ENCODE data around the gene MAPK8.
A peak's percentile ranks its signal among the peaks of the same experiment; 100 is the strongest.

MAPK8 gene

DNA sequence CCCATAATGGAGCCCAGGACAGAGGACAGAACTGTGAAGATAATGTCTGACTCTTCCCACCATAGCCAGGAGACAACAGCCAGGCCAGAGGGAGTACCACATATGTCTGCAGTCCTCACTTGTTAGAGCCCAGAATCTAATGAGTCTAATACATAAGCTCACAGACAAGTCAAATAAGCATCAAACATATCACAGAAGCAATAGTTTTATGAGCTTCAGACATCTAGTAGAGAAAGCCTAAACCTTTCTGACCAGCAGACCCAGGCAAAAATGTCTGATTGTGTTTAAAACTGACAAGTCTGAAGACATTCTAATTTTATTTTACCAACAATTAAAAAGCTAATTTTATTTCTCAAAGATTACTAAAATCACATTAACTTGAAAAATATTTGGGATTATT is 75.5 kb downstream of the MAPK8 start:
- Histone ChIP-seq H3K4me1 (ENCODE audit: control insufficient read depth, insufficient read depth, low read length) (peaks cover 3% of the 10 kb centered on the region; the same call in 1 of the 2 replicates), H3K9me3 (ENCODE audit: control insufficient read depth, insufficient read depth, low read depth, low read length) (no peaks in the 10 kb centered on the region), H3K27ac (ENCODE audit: extremely low read depth, low read depth, low read length) (no peak overlapping the region), H3K36me3 (ENCODE audit: control insufficient read depth in 2 of 2, insufficient read depth in 1 of 2, low read length in 2 of 2) (no peaks in the 10 kb centered on the region), H3K4me3 (ENCODE audit: low read depth, low read length) (no peak overlapping the region)
- TF ChIP-seq SETDB1 (IDR thresholded peaks at IDR 0.05; ENCODE audit: insufficient read length, low read length) = peak; percentile 91
- peak; percentile 89 for TF ChIP-seq TRIM28 (IDR thresholded peaks at IDR 0.05; ENCODE audit: borderline replicate concordance, low read length)
- no peak for TF ChIP-seq ZNF184 (tag by site-specific recombination; IDR thresholded peaks at IDR 0.05)
- ChIA-PET CTCF (interaction anchor here (0.6 to 3.7 kb wide), 9 partner anchors 11 to 274 kb away, joined by 3 to 25 read pairs (median 5); no protein-coding TSS in a partner anchor), POLR2A (no interaction called here)

- TF ChIP-seq ZNF394 (tag by site-specific recombination; IDR thresholded peaks at IDR 0.05; ENCODE audit: borderline replicate concordance) = no peak
- TF ChIP-seq, protein P1, sequence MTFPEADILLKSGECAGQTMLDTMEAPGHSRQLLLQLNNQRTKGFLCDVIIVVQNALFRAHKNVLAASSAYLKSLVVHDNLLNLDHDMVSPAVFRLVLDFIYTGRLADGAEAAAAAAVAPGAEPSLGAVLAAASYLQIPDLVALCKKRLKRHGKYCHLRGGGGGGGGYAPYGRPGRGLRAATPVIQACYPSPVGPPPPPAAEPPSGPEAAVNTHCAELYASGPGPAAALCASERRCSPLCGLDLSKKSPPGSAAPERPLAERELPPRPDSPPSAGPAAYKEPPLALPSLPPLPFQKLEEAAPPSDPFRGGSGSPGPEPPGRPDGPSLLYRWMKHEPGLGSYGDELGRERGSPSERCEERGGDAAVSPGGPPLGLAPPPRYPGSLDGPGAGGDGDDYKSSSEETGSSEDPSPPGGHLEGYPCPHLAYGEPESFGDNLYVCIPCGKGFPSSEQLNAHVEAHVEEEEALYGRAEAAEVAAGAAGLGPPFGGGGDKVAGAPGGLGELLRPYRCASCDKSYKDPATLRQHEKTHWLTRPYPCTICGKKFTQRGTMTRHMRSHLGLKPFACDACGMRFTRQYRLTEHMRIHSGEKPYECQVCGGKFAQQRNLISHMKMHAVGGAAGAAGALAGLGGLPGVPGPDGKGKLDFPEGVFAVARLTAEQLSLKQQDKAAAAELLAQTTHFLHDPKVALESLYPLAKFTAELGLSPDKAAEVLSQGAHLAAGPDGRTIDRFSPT (tag by site-specific recombination; IDR thresholded peaks at IDR 0.05) = no peak
- TF ChIP-seq, protein P2, sequence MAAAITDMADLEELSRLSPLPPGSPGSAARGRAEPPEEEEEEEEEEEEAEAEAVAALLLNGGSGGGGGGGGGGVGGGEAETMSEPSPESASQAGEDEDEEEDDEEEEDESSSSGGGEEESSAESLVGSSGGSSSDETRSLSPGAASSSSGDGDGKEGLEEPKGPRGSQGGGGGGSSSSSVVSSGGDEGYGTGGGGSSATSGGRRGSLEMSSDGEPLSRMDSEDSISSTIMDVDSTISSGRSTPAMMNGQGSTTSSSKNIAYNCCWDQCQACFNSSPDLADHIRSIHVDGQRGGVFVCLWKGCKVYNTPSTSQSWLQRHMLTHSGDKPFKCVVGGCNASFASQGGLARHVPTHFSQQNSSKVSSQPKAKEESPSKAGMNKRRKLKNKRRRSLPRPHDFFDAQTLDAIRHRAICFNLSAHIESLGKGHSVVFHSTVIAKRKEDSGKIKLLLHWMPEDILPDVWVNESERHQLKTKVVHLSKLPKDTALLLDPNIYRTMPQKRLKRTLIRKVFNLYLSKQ (tag by site-specific recombination; IDR thresholded peaks at IDR 0.05; ENCODE audit: borderline replicate concordance) = no peak
- TF ChIP-seq ZNF133 (tag by site-specific recombination; IDR thresholded peaks at IDR 0.05) = no peak
- TF ChIP-seq ZNF626 (tag by site-specific recombination; IDR thresholded peaks at IDR 0.05) = no peak
- no peak for TF ChIP-seq ZNF549 (tag by site-specific recombination; IDR thresholded peaks at IDR 0.05)
- no peak for TF ChIP-seq ZNF596 (tag by site-specific recombination; IDR thresholded peaks at IDR 0.05)
- TF ChIP-seq, protein P3, sequence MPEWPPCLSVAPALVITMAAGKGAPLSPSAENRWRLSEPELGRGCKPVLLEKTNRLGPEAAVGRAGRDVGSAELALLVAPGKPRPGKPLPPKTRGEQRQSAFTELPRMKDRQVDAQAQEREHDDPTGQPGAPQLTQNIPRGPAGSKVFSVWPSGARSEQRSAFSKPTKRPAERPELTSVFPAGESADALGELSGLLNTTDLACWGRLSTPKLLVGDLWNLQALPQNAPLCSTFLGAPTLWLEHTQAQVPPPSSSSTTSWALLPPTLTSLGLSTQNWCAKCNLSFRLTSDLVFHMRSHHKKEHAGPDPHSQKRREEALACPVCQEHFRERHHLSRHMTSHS (tag by site-specific recombination; IDR thresholded peaks at IDR 0.05) = no peak
- ChIA-PET POLR2A (no interaction called here), CTCF (interaction anchor here (0.6 to 3.7 kb wide), 5 partner anchors 17 to 297 kb away, joined by 3 to 25 read pairs (median 4); no protein-coding TSS in a partner anchor)
- H3K9me3 ChIP-seq (ENCODE audit: control insufficient read depth, insufficient read depth, low read depth, low read length) = no peaks in the 10 kb centered on the region
- H3K27ac ChIP-seq (ENCODE audit: extremely low read depth, low read depth, low read length) = no peak overlapping the region
- no peak overlapping the region for H3K4me3 ChIP-seq (ENCODE audit: low read depth, low read length)
- peaks cover 3% of the 10 kb centered on the region; the same call in 1 of the 2 replicates for H3K4me1 ChIP-seq (ENCODE audit: control insufficient read depth, insufficient read depth, low read length)
- no peaks in the 10 kb centered on the region for H3K36me3 ChIP-seq (ENCODE audit: control insufficient read depth in 2 of 2, insufficient read depth in 1 of 2, low read length in 2 of 2)
Observed at GRCh38 chr10:48382982-48383381, 76.5 kb downstream of the MAPK8 start.

DNA sequence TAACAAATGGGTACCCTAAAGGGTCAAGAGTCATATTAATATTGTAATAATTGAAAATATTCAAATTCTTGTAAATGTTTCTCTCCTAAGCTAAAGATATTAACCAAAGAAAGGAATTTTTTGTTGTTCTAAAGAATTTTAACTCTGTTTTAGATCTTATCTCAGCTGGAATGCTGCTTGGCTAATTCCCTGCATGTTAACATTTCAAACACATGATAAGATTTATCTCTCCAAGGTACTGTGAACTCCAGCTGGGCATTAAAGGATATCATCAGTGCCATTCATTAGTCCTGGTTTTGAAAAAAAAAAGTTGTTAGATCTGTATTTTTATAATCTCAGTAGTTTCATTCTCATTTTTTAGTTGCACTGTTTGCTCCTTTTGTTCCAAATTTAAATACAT is 76.9 kb downstream of the MAPK8 start:
- CTCF ChIA-PET = interaction anchor here (0.7 to 3.7 kb wide), 6 partner anchors 10 to 142 kb away, joined by 3 to 25 read pairs (median 4); no protein-coding TSS in a partner anchor

More for the DNA sequence above, 76.9 kb downstream of the MAPK8 start:
- Histone ChIP-seq H3K27ac (ENCODE audit: extremely low read depth, low read depth, low read length) (no peak overlapping the region), H3K4me1 (ENCODE audit: control insufficient read depth, insufficient read depth, low read length) (peaks cover 3% of the 10 kb centered on the region; the same call in 1 of the 2 replicates), H3K4me3 (ENCODE audit: low read depth, low read length) (no peak overlapping the region), H3K36me3 (ENCODE audit: control insufficient read depth in 2 of 2, insufficient read depth in 1 of 2, low read length in 2 of 2) (no peaks in the 10 kb centered on the region), H3K9me3 (ENCODE audit: control insufficient read depth, insufficient read depth, low read depth, low read length) (no peaks in the 10 kb centered on the region)
- POLR2A ChIA-PET = no interaction called here
- no peak for TF ChIP-seq ZNF664 (tag by site-specific recombination; IDR thresholded peaks at IDR 0.05)
- TF ChIP-seq ZNF248 (tag by site-specific recombination; IDR thresholded peaks at IDR 0.05) = no peak
- no peak for TF ChIP-seq ZNF530 (tag by site-specific recombination; IDR thresholded peaks at IDR 0.05; ENCODE audit: low read depth)
- no peak for TF ChIP-seq ZNF510 (tag by site-specific recombination; IDR thresholded peaks at IDR 0.05; ENCODE audit: insufficient replicate concordance)
- TF ChIP-seq, protein P4, sequence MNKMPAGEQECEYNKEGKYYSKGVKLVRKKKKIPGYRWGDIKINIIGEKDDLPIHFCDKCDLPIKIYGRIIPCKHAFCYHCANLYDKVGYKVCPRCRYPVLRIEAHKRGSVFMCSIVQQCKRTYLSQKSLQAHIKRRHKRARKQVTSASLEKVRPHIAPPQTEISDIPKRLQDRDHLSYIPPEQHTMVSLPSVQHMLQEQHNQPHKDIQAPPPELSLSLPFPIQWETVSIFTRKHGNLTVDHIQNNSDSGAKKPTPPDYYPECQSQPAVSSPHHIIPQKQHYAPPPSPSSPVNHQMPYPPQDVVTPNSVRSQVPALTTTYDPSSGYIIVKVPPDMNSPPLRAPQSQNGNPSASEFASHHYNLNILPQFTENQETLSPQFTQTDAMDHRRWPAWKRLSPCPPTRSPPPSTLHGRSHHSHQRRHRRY (tag by site-specific recombination; IDR thresholded peaks at IDR 0.05) = no peak
- no peak for TF ChIP-seq ZNF501 (tag by site-specific recombination; IDR thresholded peaks at IDR 0.05)
- no peak for TF ChIP-seq ZNF394 (tag by site-specific recombination; IDR thresholded peaks at IDR 0.05; ENCODE audit: borderline replicate concordance)
- TF ChIP-seq, protein P5, sequence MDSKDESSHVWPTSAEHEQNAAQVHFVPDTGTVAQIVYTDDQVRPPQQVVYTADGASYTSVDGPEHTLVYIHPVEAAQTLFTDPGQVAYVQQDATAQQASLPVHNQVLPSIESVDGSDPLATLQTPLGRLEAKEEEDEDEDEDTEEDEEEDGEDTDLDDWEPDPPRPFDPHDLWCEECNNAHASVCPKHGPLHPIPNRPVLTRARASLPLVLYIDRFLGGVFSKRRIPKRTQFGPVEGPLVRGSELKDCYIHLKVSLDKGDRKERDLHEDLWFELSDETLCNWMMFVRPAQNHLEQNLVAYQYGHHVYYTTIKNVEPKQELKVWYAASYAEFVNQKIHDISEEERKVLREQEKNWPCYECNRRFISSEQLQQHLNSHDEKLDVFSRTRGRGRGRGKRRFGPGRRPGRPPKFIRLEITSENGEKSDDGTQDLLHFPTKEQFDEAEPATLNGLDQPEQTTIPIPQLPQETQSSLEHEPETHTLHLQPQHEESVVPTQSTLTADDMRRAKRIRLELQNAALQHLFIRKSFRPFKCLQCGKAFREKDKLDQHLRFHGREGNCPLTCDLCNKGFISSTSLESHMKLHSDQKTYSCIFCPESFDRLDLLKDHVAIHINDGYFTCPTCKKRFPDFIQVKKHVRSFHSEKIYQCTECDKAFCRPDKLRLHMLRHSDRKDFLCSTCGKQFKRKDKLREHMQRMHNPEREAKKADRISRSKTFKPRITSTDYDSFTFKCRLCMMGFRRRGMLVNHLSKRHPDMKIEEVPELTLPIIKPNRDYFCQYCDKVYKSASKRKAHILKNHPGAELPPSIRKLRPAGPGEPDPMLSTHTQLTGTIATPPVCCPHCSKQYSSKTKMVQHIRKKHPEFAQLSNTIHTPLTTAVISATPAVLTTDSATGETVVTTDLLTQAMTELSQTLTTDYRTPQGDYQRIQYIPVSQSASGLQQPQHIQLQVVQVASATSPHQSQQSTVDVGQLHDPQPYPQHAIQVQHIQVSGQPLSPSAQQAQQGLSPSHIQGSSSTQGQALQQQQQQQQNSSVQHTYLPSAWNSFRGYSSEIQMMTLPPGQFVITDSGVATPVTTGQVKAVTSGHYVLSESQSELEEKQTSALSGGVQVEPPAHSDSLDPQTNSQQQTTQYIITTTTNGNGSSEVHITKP (tag by site-specific recombination; IDR thresholded peaks at IDR 0.05) = no peak

Data from HEK293 (cell line).